Trophoblast cell (in vitro differentiated cells and primary cell): ENCODE measurements around the gene ADAMTS3.
A peak's percentile ranks its signal among the peaks of the same experiment; 100 is the strongest.

ENCODE experiments used
- DNase-seq, 2 donors: peaks; one replicate each; pipeline ENCODE4 v3.0.0-alpha.2; 2016
- H2AFZ ChIP-seq: 2 replicates; pipeline ENCODE4 v1.6.1; 2013; ENCODE audit warnings: low read length, moderate library complexity, mild to moderate bottlenecking; ENCODE audit not compliant: insufficient read depth, poor library complexity
- H2AK5ac ChIP-seq: 2 replicates; pipeline ENCODE4 v1.6.1; 2013; ENCODE audit warnings: mild to moderate bottlenecking, low read length
- H2BK120ac ChIP-seq: 2 replicates; pipeline ENCODE4 v1.6.1; 2013; ENCODE audit warnings: low read length, mild to moderate bottlenecking, moderate library complexity; ENCODE audit not compliant: insufficient read depth, poor library complexity
- H2BK12ac ChIP-seq: 2 replicates; pipeline ENCODE4 v1.6.1; 2013; ENCODE audit warnings: mild to moderate bottlenecking, low read length, moderate library complexity
- H2BK5ac ChIP-seq: 2 replicates; pipeline ENCODE4 v1.6.1; 2013; ENCODE audit warnings: low read length, low read depth, moderate library complexity, mild to moderate bottlenecking; ENCODE audit not compliant: poor library complexity
- H3K14ac ChIP-seq: 2 replicates; pipeline ENCODE4 v1.6.1; 2013; ENCODE audit warnings: mild to moderate bottlenecking, low read length
- H3K18ac ChIP-seq: 2 replicates; pipeline ENCODE4 v1.6.1; 2013; ENCODE audit warnings: mild to moderate bottlenecking, low read length
- H3K23ac ChIP-seq: 2 replicates; pipeline ENCODE4 v1.6.1; 2013; ENCODE audit warnings: low read length
- H3K27ac ChIP-seq: 2 replicates; pipeline ENCODE4 v1.5.1; 2013; ENCODE audit warnings: low read depth, mild to moderate bottlenecking, inconsistent platforms, low read length, moderate library complexity
- H3K27me3 ChIP-seq: 2 replicates; pipeline ENCODE4 v1.6.1; 2013; ENCODE audit warnings: inconsistent platforms, mild to moderate bottlenecking, low read length, moderate library complexity; ENCODE audit not compliant: insufficient read depth
- H3K36me3 ChIP-seq, 2 experiments: 1 replicate in 1 of 2; 2 replicates in 1 of 2; pipeline ENCODE4 v1.6.1; 2013; ENCODE audit warnings: low read length in 2 of 2, mild to moderate bottlenecking in 2 of 2, moderate library complexity in 1 of 2; ENCODE audit not compliant: insufficient read depth in 2 of 2, control insufficient read depth in 1 of 2
- H3K4ac ChIP-seq: 2 replicates; pipeline ENCODE4 v1.6.1; 2013; ENCODE audit warnings: low read depth, mild to moderate bottlenecking, low read length, moderate library complexity
- H3K4me1 ChIP-seq, 2 experiments: 1 replicate in 1 of 2; 2 replicates in 1 of 2; pipeline ENCODE4 v1.6.1; 2013; ENCODE audit warnings: low read length in 2 of 2, mild to moderate bottlenecking in 2 of 2, moderate library complexity in 1 of 2; ENCODE audit not compliant: insufficient read depth in 2 of 2, control insufficient read depth in 1 of 2
- H3K4me2 ChIP-seq: 2 replicates; pipeline ENCODE4 v1.6.1; 2013; ENCODE audit warnings: inconsistent platforms, mild to moderate bottlenecking, low read length, moderate library complexity
- H3K4me3 ChIP-seq: 2 replicates; pipeline ENCODE4 v1.5.1; 2013; ENCODE audit warnings: mild to moderate bottlenecking, low read depth, low read length, inconsistent platforms
- H3K79me1 ChIP-seq: one replicate; pipeline ENCODE4 v1.6.1; 2013; ENCODE audit warnings: low read length
- H3K79me2 ChIP-seq: 2 replicates; pipeline ENCODE4 v1.6.1; 2013; ENCODE audit warnings: low read length, mild to moderate bottlenecking; ENCODE audit not compliant: control insufficient read depth, insufficient read depth, poor library complexity
- H3K9ac ChIP-seq: 2 replicates; pipeline ENCODE4 v1.6.1; 2013; ENCODE audit warnings: mild to moderate bottlenecking, low read length
- H3K9me3 ChIP-seq: 2 replicates; pipeline ENCODE4 v1.6.1; 2013; ENCODE audit warnings: low read depth, mild to moderate bottlenecking, control low read depth, inconsistent platforms, low read length; ENCODE audit not compliant: insufficient read depth
- H4K12ac ChIP-seq: 2 replicates; pipeline ENCODE4 v1.6.1; 2013; ENCODE audit warnings: low read depth, mild to moderate bottlenecking, low read length, moderate library complexity
- H4K8ac ChIP-seq: 2 replicates; pipeline ENCODE4 v1.6.1; 2013; ENCODE audit warnings: low read depth, mild to moderate bottlenecking, low read length, moderate library complexity
- H4K91ac ChIP-seq: one replicate; pipeline ENCODE4 v1.6.1; 2013; ENCODE audit warnings: low read depth, mild to moderate bottlenecking, low read length, moderate library complexity
- WGBS: extraction: QIAGEN DNeasy Blood & Tissue Kit; methylation state at CpG from one replicate; pipeline ENCODE4 v1.1.7; 2013; ENCODE audit warnings: missing lambda C conversion rate; ENCODE audit not compliant: insufficient read length, insufficient coverage; ENCODE audit errors: extremely low coverage; 5-methylcytosine and 5-hydroxymethylcytosine counted together

ADAMTS3 gene

DNA sequence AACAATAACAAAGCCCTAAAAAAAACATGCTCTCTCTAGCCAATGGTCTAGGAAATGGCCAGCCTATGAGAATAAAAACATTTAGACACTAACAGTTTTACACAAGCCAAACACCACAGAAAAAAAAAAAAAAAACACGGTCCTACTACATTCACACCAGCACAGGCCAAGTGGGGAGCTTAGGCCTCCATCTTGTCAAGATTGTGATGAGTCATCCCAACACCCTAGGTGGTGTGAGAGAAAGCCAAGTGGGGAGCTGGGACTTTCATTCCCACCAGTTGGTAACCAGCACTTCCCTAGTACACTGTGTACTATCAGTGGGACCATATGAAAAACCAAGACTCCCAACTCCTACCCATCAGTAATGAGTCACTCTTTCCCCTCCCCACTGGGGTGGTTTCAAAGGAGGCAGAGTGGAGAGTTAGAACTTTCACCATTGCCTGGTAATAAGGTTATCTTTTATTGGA, 95.6 kb downstream of the ADAMTS3 start:
- H3K27me3 ChIP-seq: no peaks in the 10 kb centered on the region
- H2BK120ac ChIP-seq: no peak overlapping the region
- H2AK5ac ChIP-seq: no peak overlapping the region
- H3K23ac ChIP-seq: no peak overlapping the region
- no peak for DNase-seq
- H2BK5ac ChIP-seq: no peak overlapping the region
- H3K4me2 ChIP-seq: no peak overlapping the region
- no peaks in the 10 kb centered on the region for H3K79me2 ChIP-seq
- H2BK12ac ChIP-seq: peak overlapping the region; percentile 17
- no peak overlapping the region for H4K91ac ChIP-seq
- H3K9ac ChIP-seq: no peak overlapping the region
- H3K18ac ChIP-seq: no peak overlapping the region
- no peak overlapping the region for H3K4me3 ChIP-seq
- WGBS: no CpG with 5 or more reads among the region's 1 CpG
- no peak overlapping the region for H3K4ac ChIP-seq
- no peak overlapping the region for H2AFZ ChIP-seq
- H3K27ac ChIP-seq: no peak overlapping the region
- H3K9me3 ChIP-seq: no peaks in the 10 kb centered on the region
- no peaks in the 10 kb centered on the region for H3K36me3 ChIP-seq
- H4K12ac ChIP-seq: no peak overlapping the region
- H3K4me1 ChIP-seq: peaks cover 0 to 3% of the 10 kb centered on the region in 2 experiments
- H3K14ac ChIP-seq: no peak overlapping the region
- H4K8ac ChIP-seq: no peak overlapping the region
- peaks cover 3% of the 10 kb centered on the region for H3K79me1 ChIP-seq

DNA sequence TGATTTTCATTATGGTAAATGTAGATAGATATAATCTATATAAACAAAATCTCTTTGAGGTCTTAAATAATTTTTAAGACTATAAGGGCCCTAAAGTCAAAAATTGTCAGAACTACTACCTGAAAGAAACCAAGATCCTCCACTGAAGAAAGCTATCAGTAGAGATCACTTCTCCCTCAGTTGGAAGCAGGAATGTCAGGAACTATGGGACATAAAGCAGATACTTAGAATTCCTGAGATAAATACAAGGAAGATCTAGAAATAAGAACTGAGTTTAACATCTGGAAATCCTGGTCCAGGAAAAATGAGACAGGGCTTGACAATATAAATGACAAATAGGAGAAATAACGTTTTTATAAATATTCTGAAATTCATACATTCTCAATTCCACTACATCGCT, 97.2 kb downstream of the ADAMTS3 start:
- H4K12ac ChIP-seq: no peak overlapping the region
- H2BK5ac ChIP-seq: no peak overlapping the region
- H3K79me2 ChIP-seq: no peaks in the 10 kb centered on the region
- H2AK5ac ChIP-seq: no peak overlapping the region
- no peaks in the 10 kb centered on the region for H3K36me3 ChIP-seq
- H3K27ac ChIP-seq: no peak overlapping the region
- DNase-seq: peak in 1 of 2 donors; percentile 59
- no peak overlapping the region for H4K8ac ChIP-seq
- H3K4ac ChIP-seq: no peak overlapping the region
- H3K18ac ChIP-seq: no peak overlapping the region
- H4K91ac ChIP-seq: no peak overlapping the region
- H2BK12ac ChIP-seq: no peak overlapping the region
- no peaks in the 10 kb centered on the region for H3K9me3 ChIP-seq
- no peak overlapping the region for H3K23ac ChIP-seq
- H2AFZ ChIP-seq: no peak overlapping the region
- H3K4me3 ChIP-seq: no peak overlapping the region
- H3K4me2 ChIP-seq: no peak overlapping the region
- no peak overlapping the region for H3K14ac ChIP-seq
- peaks cover 0 to 3% of the 10 kb centered on the region in 2 experiments for H3K4me1 ChIP-seq
- no peak overlapping the region for H3K9ac ChIP-seq
- no peaks in the 10 kb centered on the region for H3K27me3 ChIP-seq
- peaks cover 3% of the 10 kb centered on the region for H3K79me1 ChIP-seq
- no peak overlapping the region for H2BK120ac ChIP-seq
- no CpG with 5 or more reads among the region's 2 CpGs for WGBS

DNA sequence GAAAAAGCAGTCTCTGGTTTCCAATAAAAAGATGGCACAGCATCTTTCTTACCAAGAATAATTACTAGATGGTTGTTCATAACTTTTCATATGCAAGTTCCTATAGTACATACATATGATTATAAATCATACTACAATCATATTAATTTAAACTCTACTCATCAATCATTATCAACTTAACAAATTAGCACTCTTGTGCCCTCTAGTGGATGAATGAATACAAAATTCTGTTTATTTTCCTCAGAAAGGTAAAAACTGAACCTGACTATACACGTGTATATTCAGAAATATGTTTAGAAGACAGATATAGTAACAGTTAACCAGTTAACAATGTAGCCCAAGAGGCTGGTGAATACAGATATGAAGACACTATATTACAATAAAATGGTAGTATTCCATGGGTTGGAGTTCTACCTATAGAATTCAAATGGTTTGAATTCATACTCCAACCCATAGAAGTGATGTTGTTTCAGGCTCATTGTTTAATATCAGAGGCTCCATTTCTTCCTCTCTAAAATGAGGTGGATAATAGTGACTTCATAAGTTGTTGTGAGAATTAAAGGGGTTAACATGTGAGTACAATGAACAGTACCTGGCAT, 100.0 kb downstream of the ADAMTS3 start:
- Histone ChIP-seq H2AFZ (no peak overlapping the region), H3K4me1 (peaks cover 0 to 3% of the 10 kb centered on the region in 2 experiments), H4K91ac (no peak overlapping the region), H3K9ac (no peak overlapping the region), H3K27ac (no peak overlapping the region), H2AK5ac (no peak overlapping the region), H2BK5ac (no peak overlapping the region), H3K79me2 (no peaks in the 10 kb centered on the region), H3K4me3 (no peak overlapping the region), H3K18ac (no peak overlapping the region), H3K27me3 (no peaks in the 10 kb centered on the region), H3K36me3 (no peaks in the 10 kb centered on the region), H2BK120ac (no peak overlapping the region), H4K8ac (no peak overlapping the region), H3K9me3 (no peaks in the 10 kb centered on the region), H3K4me2 (no peak overlapping the region), H3K79me1 (peaks cover 3% of the 10 kb centered on the region), H3K4ac (no peak overlapping the region), H3K23ac (no peak overlapping the region), H2BK12ac (no peak overlapping the region), H3K14ac (no peak overlapping the region), H4K12ac (no peak overlapping the region)
- WGBS: no CpG with 5 or more reads among the region's 1 CpG
- DNase-seq: peak in 1 of 2 donors; percentile 76

DNA sequence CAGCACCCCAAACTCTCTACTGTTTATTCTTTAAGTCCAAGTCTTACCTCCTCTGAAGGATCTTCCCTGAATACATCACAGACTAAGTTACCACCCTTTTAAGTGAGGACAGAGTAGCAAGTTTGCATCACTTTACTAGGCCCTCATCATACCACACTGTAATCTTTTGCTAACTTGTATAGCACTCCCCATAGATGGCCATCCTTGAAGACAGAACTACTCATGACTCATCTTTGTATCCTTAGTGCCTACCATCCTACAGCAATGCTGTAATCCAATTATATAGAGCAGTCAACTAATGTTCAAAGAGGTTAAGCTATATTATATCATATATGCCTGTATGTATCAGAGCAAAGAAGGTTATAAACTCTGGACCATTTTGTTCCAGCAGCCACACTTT, 101.4 kb downstream of the ADAMTS3 start:
- no peak overlapping the region for H3K4ac ChIP-seq
- no peaks in the 10 kb centered on the region for H3K79me1 ChIP-seq
- no peaks in the 10 kb centered on the region for H3K79me2 ChIP-seq
- no peaks in the 10 kb centered on the region for H3K27me3 ChIP-seq
- no peak overlapping the region for H4K8ac ChIP-seq
- no peak overlapping the region for H4K12ac ChIP-seq
- peaks cover 0 to 1% of the 10 kb centered on the region in 2 experiments for H3K4me1 ChIP-seq
- H3K27ac ChIP-seq: no peak overlapping the region
- no peak overlapping the region for H4K91ac ChIP-seq
- no peaks in the 10 kb centered on the region for H3K36me3 ChIP-seq
- H3K4me2 ChIP-seq: no peak overlapping the region
- H2BK120ac ChIP-seq: no peak overlapping the region
- no peak overlapping the region for H3K4me3 ChIP-seq
- no peak overlapping the region for H2AK5ac ChIP-seq
- no peak overlapping the region for H2AFZ ChIP-seq
- H3K14ac ChIP-seq: no peak overlapping the region
- H3K18ac ChIP-seq: no peak overlapping the region
- H3K9me3 ChIP-seq: no peaks in the 10 kb centered on the region
- H3K9ac ChIP-seq: no peak overlapping the region
- H2BK5ac ChIP-seq: no peak overlapping the region
- H3K23ac ChIP-seq: no peak overlapping the region
- H2BK12ac ChIP-seq: no peak overlapping the region
- peak; percentile 16 to 64 for DNase-seq
